Measurements from ENCODE around the gene EPHB3.

DNA sequence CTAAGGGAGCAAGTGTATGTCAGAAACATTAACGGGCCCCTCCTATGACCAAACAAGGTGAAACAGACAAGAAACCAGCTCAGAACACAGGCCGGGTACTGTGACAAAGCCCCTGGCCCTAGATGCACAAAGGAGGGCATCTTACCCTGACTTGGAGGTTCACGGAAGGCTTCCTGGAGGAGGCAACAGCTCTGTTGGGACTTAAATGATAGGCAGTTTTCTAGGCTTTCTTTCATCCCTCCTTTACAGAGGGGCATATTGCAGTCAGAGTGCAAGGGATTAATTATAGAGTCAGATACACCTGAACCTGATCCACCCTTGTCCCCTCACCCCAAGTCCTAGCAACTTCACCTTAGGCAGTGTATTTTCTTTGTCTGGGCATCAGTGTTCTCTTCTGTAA is 8.4 kb downstream of the EPHB3 start:
- TF ChIP-seq EP300 (IDR thresholded peaks at IDR 0.05; ENCODE audit: borderline replicate concordance) (no peak), TAF1 (IDR thresholded peaks at IDR 0.05; ENCODE audit: low read depth) (no peak), CEBPB (IDR thresholded peaks at IDR 0.05) (no peak), RAD21 (IDR thresholded peaks at IDR 0.05; ENCODE audit: low read depth) (no peak), TCF12 (IDR thresholded peaks at IDR 0.05; ENCODE audit: low read depth) (no peak), YY1 (IDR thresholded peaks at IDR 0.05; ENCODE audit: low read depth) (no peak), FOXM1 (IDR thresholded peaks at IDR 0.05; ENCODE audit: borderline replicate concordance, low read depth) (no peak), EGR1 (IDR thresholded peaks at IDR 0.05) (no peak)
- TF ChIP-seq, protein P1, sequence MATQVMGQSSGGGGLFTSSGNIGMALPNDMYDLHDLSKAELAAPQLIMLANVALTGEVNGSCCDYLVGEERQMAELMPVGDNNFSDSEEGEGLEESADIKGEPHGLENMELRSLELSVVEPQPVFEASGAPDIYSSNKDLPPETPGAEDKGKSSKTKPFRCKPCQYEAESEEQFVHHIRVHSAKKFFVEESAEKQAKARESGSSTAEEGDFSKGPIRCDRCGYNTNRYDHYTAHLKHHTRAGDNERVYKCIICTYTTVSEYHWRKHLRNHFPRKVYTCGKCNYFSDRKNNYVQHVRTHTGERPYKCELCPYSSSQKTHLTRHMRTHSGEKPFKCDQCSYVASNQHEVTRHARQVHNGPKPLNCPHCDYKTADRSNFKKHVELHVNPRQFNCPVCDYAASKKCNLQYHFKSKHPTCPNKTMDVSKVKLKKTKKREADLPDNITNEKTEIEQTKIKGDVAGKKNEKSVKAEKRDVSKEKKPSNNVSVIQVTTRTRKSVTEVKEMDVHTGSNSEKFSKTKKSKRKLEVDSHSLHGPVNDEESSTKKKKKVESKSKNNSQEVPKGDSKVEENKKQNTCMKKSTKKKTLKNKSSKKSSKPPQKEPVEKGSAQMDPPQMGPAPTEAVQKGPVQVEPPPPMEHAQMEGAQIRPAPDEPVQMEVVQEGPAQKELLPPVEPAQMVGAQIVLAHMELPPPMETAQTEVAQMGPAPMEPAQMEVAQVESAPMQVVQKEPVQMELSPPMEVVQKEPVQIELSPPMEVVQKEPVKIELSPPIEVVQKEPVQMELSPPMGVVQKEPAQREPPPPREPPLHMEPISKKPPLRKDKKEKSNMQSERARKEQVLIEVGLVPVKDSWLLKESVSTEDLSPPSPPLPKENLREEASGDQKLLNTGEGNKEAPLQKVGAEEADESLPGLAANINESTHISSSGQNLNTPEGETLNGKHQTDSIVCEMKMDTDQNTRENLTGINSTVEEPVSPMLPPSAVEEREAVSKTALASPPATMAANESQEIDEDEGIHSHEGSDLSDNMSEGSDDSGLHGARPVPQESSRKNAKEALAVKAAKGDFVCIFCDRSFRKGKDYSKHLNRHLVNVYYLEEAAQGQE (IDR thresholded peaks at IDR 0.05; ENCODE audit: low read depth) = no peak
- TF ChIP-seq, protein P2, sequence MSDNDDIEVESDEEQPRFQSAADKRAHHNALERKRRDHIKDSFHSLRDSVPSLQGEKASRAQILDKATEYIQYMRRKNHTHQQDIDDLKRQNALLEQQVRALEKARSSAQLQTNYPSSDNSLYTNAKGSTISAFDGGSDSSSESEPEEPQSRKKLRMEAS (IDR thresholded peaks at IDR 0.05) = no peak
